Small intestine (tissue), 7 donors: ENCODE measurements around the gene NNT. TPM values are rescaled to one million over a fixed set of nuclear protein-coding genes. Genes with fewer than 3 reads are reported as not detected.

Experiments used
- DNase-seq, 2 donors: peaks; one replicate each; pipeline versions ENCODE4 v3.0.0 to v3.0.0-alpha.2; 2013
- FAIRE-seq: peaks from 2 replicates; lab custom pipeline; 2012; peaks lifted over from hg19 to GRCh38; lab: Jason Lieb, UNC
- H3K27ac ChIP-seq, 3 donors: one replicate each; pipeline ENCODE4 v1.5.1; 2013; ENCODE audit warnings: low read length in 2 of 3, mild to moderate bottlenecking in 2 of 3, control low read depth in 1 of 3, inconsistent platforms in 1 of 3, low read depth in 1 of 3, moderate library complexity in 1 of 3
- H3K27me3 ChIP-seq, 3 donors: one replicate each; pipeline ENCODE4 v1.6.1; 2013; ENCODE audit warnings: low read length in 3 of 3, inconsistent platforms in 1 of 3; ENCODE audit not compliant: control insufficient read depth in 3 of 3, insufficient read depth in 3 of 3
- H3K36me3 ChIP-seq, 3 donors: one replicate each; pipeline ENCODE4 v1.6.1; 2013; ENCODE audit warnings: low read length in 3 of 3, inconsistent platforms in 1 of 3, low read depth in 1 of 3, mild to moderate bottlenecking in 1 of 3, moderate library complexity in 1 of 3; ENCODE audit not compliant: control insufficient read depth in 3 of 3, insufficient read depth in 2 of 3
- H3K4me1 ChIP-seq, 3 donors: one replicate each; pipeline ENCODE4 v1.6.1; 2013; ENCODE audit warnings: low read length in 2 of 3, inconsistent platforms in 1 of 3, low read depth in 1 of 3, mild to moderate bottlenecking in 1 of 3, moderate library complexity in 1 of 3; ENCODE audit not compliant: control insufficient read depth in 3 of 3, insufficient read depth in 2 of 3
- H3K4me3 ChIP-seq, 3 donors: one replicate each; pipeline ENCODE4 v1.5.1; 2013; ENCODE audit warnings: low read length in 3 of 3, control low read depth in 1 of 3, inconsistent platforms in 1 of 3, low read depth in 1 of 3, mild to moderate bottlenecking in 1 of 3, moderate library complexity in 1 of 3
- H3K9me3 ChIP-seq, 2 donors: one replicate each; pipeline ENCODE4 v1.6.1; 2013; ENCODE audit warnings: low read depth in 1 of 2, low read length in 1 of 2; ENCODE audit not compliant: control insufficient read depth in 2 of 2, insufficient read depth in 1 of 2
- WGBS, 3 donors: extraction: QIAGEN DNeasy Blood & Tissue Kit; methylation state at CpG; one replicate each; pipeline ENCODE4 v1.1.7; 2013; 5-methylcytosine and 5-hydroxymethylcytosine counted together
- polyA plus RNA-seq, 4 donors: library from polyadenylated mRNA; stranded (reverse) in 3 of 4; unstranded in 1 of 4; fragments of 200-250 nt in 3 of 4; fragments of 120-200 nt in 1 of 4; gene quantifications; one replicate each; pipeline versions ENCODE4 v1.2.1 to v1.2.3, GENCODE V29; 2013
- donor health status: healthy with polysubstance abuse.
- donor health status: control.
- donor health status: control.
- donor health status: Bipolar disorder and iron deficiency.
- donor health status: healthy.

NNT gene
- polyA plus RNA-seq, 4 donors: 7.4 to 46.0 (median 25.2) TPM

DNA sequence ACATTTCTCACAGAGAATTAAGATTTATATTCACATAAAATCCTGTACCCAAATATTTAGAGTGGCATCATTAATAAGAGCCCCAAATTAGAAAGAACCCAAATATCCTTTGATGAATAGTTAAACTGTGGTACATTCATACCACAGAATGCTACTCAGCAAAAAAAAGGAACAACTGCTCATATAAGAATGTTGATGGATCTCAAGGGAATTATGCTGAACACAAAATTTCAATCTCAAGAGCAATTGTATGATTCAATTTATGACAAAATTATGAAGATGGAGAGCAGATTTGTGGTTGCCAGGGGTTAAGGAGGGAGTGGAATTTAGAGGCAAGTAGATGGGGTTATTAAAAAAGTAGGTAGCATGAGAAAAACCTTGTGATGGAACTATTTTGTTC is 41.6 kb upstream of the NNT start:
- FAIRE-seq (no peak), DNase-seq (no peak)

DNA sequence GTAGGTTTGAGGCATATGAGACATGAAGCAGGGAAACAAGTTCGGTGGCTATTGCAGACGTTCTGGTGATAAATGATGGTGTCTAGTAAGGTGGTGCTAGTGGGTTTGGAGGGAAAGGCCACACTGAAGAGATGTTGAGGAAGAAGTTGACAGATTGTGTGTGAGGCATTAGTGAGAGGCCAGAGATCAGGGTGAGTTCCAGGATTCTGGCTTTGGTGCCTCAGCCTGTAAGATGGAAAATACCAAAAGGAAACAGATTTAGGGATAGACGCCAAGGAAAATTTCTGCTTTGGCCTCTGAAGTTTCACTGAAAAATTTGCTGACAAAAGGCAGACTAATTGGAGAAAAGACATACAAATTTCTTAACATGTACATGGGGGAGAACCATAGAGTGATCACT is 39.7 kb upstream of the NNT start:
- 66 to 77% (median 68%) methylated on average over 3 of the region's 3 CpGs for WGBS, 3 donors
- Histone ChIP-seq H3K27ac (no peak overlapping the region), H3K9me3 (no peaks in the 10 kb centered on the region), H3K4me1 (no peaks in the 10 kb centered on the region), H3K4me3 (no peak overlapping the region), H3K36me3 (no peaks in the 10 kb centered on the region), H3K27me3 (no peaks in the 10 kb centered on the region)
- DNase-seq (no peak), FAIRE-seq (no peak)

More for the DNA sequence above, 41.6 kb upstream of the NNT start:
- no peaks in the 10 kb centered on the region for H3K9me3 ChIP-seq
- H3K27me3 ChIP-seq: no peaks in the 10 kb centered on the region
- H3K4me1 ChIP-seq: no peaks in the 10 kb centered on the region
- no peak overlapping the region for H3K4me3 ChIP-seq
- H3K36me3 ChIP-seq: no peaks in the 10 kb centered on the region
- no peak overlapping the region for H3K27ac ChIP-seq

DNA sequence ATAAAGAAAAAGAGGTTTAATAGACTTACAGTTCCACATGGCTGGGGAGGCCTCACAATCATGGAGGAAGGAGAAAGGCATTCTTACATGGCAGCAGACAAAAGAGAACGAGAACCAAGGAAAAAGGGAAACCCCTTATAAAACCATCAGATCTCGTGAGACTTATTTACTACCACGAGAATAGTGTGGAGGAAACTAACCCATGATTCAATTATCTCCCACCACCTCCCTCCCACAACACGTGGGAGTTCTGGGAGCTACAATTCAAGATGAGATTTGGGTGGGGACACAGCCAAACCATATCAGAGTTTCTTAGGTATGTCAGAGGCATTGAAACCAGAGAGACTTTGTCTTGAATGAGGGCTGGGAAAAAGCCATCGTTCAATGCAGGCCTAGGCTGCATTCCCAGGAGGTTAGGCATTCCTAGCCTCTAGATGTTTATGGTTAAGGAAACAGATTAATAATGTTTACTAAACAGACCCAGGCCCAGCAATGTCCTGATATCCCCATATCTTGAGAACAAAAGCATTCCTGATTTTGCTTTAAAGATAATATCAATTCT is 38.6 kb upstream of the NNT start:
- FAIRE-seq (no peak), DNase-seq (no peak)
- no peaks in the 10 kb centered on the region for H3K4me1 ChIP-seq
- no peaks in the 10 kb centered on the region for H3K9me3 ChIP-seq
- H3K36me3 ChIP-seq: no peaks in the 10 kb centered on the region
- no peak overlapping the region for H3K4me3 ChIP-seq
- H3K27ac ChIP-seq: no peak overlapping the region
- WGBS, 3 donors: 62 to 71% (median 64%) methylated on average over 5 of the region's 5 CpGs
- no peaks in the 10 kb centered on the region for H3K27me3 ChIP-seq

DNA sequence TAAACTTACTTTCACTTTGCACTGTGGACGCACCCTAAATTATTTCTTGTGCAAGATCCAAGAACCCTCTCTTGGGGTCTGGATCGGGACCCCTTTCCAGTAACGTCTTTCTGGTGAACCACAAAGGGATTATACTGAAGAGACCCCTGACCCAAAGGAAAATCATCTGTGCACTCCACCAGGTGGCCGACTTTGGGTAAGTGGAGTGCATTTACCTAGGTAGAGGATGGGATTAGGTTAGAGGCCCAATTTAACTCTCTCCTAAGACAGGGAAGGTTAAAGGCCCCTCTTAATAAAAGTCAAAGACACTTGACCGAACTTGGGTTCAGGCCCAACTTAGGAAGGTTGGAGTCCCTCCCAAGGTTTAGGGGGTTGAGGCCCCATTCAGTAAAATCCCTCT is 37.9 kb upstream of the NNT start:
- DNase-seq (no peak), FAIRE-seq (no peak)
- Histone ChIP-seq H3K4me3 (no peak overlapping the region), H3K36me3 (no peaks in the 10 kb centered on the region), H3K9me3 (no peaks in the 10 kb centered on the region), H3K27me3 (no peaks in the 10 kb centered on the region), H3K4me1 (no peaks in the 10 kb centered on the region), H3K27ac (no peak overlapping the region)
- 83 to 88% (median 87%) methylated on average over 5 of the region's 5 CpGs for WGBS, 3 donors

DNA sequence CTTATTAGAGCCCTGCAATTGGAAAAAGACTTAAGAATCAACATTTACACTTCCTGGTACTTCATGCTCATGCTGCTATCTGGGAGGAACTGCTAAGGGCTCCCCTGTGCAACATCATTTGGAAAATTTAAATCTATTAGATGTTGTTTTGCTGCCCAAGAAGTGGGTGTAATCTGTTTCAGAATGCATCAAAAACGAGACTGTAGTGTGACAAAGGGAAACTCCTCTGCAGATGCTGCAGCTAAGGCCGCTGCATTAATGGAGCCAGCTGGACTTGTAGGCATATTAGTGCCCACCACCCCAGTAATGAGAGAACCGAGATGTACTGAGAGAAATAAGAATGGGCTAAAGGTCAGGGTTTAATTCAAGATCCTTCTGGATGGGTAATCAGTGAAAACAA is 35.0 kb upstream of the NNT start:
- 68 to 77% (median 72%) methylated on average over 3 of the region's 3 CpGs for WGBS, 3 donors
- Histone ChIP-seq H3K27me3 (no peaks in the 10 kb centered on the region), H3K4me3 (no peak overlapping the region), H3K27ac (no peak overlapping the region), H3K4me1 (no peaks in the 10 kb centered on the region), H3K9me3 (no peaks in the 10 kb centered on the region), H3K36me3 (no peaks in the 10 kb centered on the region)
- DNase-seq (no peak), FAIRE-seq (no peak)

DNA sequence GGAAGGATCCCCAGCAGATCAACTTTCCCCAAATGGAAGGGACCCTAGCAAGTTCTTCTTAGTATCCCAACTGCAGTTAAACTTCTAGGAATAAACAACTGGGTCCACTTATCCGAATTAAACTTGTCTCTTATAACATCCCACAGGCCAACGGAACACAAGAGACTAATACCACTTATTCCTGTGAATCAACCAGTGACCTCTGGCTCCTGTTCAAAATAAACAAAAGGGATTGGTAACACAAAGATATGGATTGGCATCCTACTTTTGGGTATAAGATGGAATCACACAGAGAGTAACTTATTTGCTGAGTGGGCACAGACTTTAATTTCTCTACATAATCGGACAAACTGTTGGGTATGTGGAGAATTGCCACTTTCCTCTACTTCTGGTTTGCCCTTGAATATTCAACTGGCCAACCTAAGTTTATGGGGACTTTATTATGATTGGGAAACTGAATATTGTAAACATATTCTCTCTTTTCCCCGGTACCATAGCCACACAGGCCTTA is 33.7 kb upstream of the NNT start:
- DNase-seq: no peak
- H3K4me1 ChIP-seq: no peaks in the 10 kb centered on the region
- no peaks in the 10 kb centered on the region for H3K36me3 ChIP-seq
- no peaks in the 10 kb centered on the region for H3K27me3 ChIP-seq
- WGBS, 3 donors: 74 to 83% (median 78%) methylated on average over 4 of the region's 4 CpGs
- no peak for FAIRE-seq
- H3K9me3 ChIP-seq: no peaks in the 10 kb centered on the region
- no peak overlapping the region for H3K4me3 ChIP-seq
- no peak overlapping the region for H3K27ac ChIP-seq

DNA sequence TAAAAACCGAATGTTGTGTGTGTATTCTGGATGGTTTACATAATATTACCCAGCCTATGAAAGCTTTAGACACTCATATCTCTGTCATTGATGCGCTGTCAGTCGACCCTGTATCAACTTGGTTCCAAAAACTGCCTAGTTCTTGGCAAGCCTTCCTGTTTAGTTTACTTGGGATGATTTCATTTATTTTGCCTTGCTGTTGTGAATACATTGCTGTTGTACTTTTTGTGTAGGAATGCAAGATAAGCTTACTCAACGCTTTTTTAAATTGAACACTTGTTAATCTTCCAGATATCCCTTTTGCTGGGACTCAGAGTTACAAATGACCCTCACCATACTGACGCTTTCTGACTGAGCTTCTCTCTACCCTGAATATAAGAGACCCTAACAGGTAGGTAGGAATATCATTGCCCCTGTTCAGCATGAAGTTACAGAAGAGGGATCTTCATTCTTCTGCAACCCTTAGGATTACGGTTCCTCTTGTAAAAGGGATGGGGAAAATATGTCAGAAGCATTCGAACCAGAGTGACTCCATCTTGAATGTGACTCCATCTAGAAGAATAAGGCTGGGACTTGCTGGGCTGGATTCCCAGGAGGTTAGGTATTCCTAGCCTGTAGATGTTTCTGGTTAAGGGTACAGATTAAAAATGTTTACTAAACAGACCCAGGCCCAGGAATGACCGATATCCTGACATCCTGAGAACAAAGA is 32.4 kb upstream of the NNT start:
- H3K27ac ChIP-seq: no peak overlapping the region
- 90 to 93% (median 91%) methylated on average over 8 of the region's 8 CpGs for WGBS, 3 donors
- DNase-seq: no peak
- no peaks in the 10 kb centered on the region for H3K9me3 ChIP-seq
- H3K36me3 ChIP-seq: peaks cover 2 to 7% (median 4%) of the 10 kb centered on the region in 3 donors
- H3K27me3 ChIP-seq: no peaks in the 10 kb centered on the region
- no peak for FAIRE-seq
- no peak overlapping the region for H3K4me3 ChIP-seq
- no peaks in the 10 kb centered on the region for H3K4me1 ChIP-seq

DNA sequence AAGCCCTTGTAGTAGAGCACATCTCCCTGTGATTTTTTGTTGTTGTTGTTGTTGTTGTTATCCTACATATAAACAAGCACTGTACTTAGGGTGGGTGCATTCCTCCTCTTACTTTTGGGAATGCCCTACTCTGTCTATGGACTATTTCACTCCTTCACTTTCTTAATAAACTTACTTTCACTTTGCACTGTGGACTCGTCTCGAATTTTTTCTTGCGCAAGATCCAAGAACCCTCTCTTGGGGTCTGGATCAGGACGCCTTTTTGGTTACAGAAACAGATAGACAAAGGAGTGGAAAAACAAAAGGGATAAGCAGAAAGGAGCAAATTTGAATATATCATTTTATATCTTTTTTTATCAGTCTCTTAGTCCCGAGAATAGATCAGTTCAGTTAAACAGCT is 31.7 kb upstream of the NNT start:
- WGBS, 3 donors: 66 to 85% (median 85%) methylated on average over 5 of the region's 5 CpGs
- Histone ChIP-seq H3K4me3 (no peak overlapping the region), H3K36me3 (peaks cover 2 to 8% (median 4%) of the 10 kb centered on the region in 3 donors), H3K27ac (no peak overlapping the region), H3K4me1 (no peaks in the 10 kb centered on the region), H3K9me3 (no peaks in the 10 kb centered on the region), H3K27me3 (no peaks in the 10 kb centered on the region)
- no peak for DNase-seq
- FAIRE-seq: no peak
